Activated CD8-positive, alpha-beta memory T cell treated with anti-CD3 and anti-CD28 coated beads, Interleukin-2, amount 50 U/mL, for 48 hours (primary cell): ENCODE results near the gene GPR89A.
"Not testable (repeated sequence)": the region's sequence is repeated elsewhere in the genome, so short reads cannot be mapped to it uniquely, and the experiment has no call there.

Source experiments
- DNase-seq: peaks from one replicate; pipeline ENCODE4 v3.0.0-alpha.2; 2020

GPR89A gene

GRCh38 chr1:145688328-145688727 is 80.5 kb downstream of the GPR89A start:
- DNase-seq = no peak

GRCh38 chr1:145688924-145689323 is 81.1 kb downstream of the GPR89A start:
- no peak for DNase-seq

GRCh38 chr1:145689922-145690321 is 82.1 kb downstream of the GPR89A start:
- no peak for DNase-seq

- no peak for DNase-seq
Measured at GRCh38 chr1:145690587-145691558, 83.1 kb downstream of the GPR89A start.

- no peak for DNase-seq
Measured at GRCh38 chr1:145692785-145693443, 85.1 kb downstream of the GPR89A start.

- no peak for DNase-seq
Measured at GRCh38 chr1:145695821-145696629, 88.2 kb downstream of the GPR89A start.

GRCh38 chr1:145696630-145696960 is 88.8 kb downstream of the GPR89A start:
- DNase-seq = no peak

- no peak for DNase-seq
Measured at GRCh38 chr1:145701306-145701862, 93.6 kb downstream of the GPR89A start.

GRCh38 chr1:145702052-145702451 is 94.3 kb downstream of the GPR89A start:
- DNase-seq = no peak

GRCh38 chr1:145702826-145703225 is 95.0 kb downstream of the GPR89A start:
- DNase-seq = no peak

- no peak for DNase-seq
Measured at GRCh38 chr1:145705622-145706021, 97.8 kb downstream of the GPR89A start.

- no peak for DNase-seq
Measured at GRCh38 chr1:145706086-145706664, 98.4 kb downstream of the GPR89A start.

- DNase-seq = no peak
Measured at GRCh38 chr1:145707183-145707867, 99.5 kb downstream of the GPR89A start, which contains the start of gene PDZK1. PDZK1 (minus strand) TSS chr1:145707368; CDS start chr1:145688021, 19,347 bp downstream.

- DNase-seq = no peak
Measured at GRCh38 chr1:145708063-145708462, 100.3 kb downstream of the GPR89A start.

- no peak for DNase-seq
Measured at GRCh38 chr1:145710291-145711027, 102.7 kb downstream of the GPR89A start.

- DNase-seq = peak; percentile 23
Measured at GRCh38 chr1:145711213-145711651, 103.4 kb downstream of the GPR89A start.

GRCh38 chr1:145714524-145715111 is 106.8 kb downstream of the GPR89A start:
- no peak for DNase-seq

- DNase-seq = no peak
Measured at GRCh38 chr1:145716641-145717345, 109.0 kb downstream of the GPR89A start.

- no peak for DNase-seq
Measured at GRCh38 chr1:145717833-145718232, 110.0 kb downstream of the GPR89A start.

- not testable (repeated sequence) for DNase-seq
Measured at GRCh38 chr1:145718465-145718864, 110.7 kb downstream of the GPR89A start.
